Osteocyte (in vitro differentiated cells): ENCODE results near the gene NFAT5. TPM values are rescaled to one million over a fixed set of nuclear protein-coding genes. Genes with fewer than 3 reads are reported as not detected.

Experiments used
- DNase-seq: peaks from one replicate; pipeline ENCODE4 v3.0.0; 2021; ENCODE audit warnings: mixed read lengths; ENCODE audit not compliant: unreplicated experiment; ENCODE audit errors: extremely low spot score
- H3K27ac Mint-ChIP-seq: one replicate; pipeline ENCODE4 v1.8.0; 2021; ENCODE audit warnings: mild to moderate bottlenecking, mixed read lengths; ENCODE audit not compliant: unreplicated experiment
- H3K27me3 Mint-ChIP-seq: one replicate; pipeline ENCODE4 v1.8.0; 2021; ENCODE audit warnings: mixed read lengths; ENCODE audit not compliant: unreplicated experiment
- H3K36me3 Mint-ChIP-seq: one replicate; pipeline ENCODE4 v1.8.0; 2021; ENCODE audit warnings: mixed read lengths; ENCODE audit not compliant: unreplicated experiment
- H3K4me1 Mint-ChIP-seq: one replicate; pipeline ENCODE4 v1.8.0; 2021; ENCODE audit warnings: mixed read lengths; ENCODE audit not compliant: unreplicated experiment
- H3K4me3 Mint-ChIP-seq: one replicate; pipeline ENCODE4 v1.8.0; 2021; ENCODE audit warnings: mild to moderate bottlenecking, moderate library complexity, mixed read lengths; ENCODE audit not compliant: unreplicated experiment
- H3K9me3 Mint-ChIP-seq: one replicate; pipeline ENCODE4 v1.8.0; 2021; ENCODE audit warnings: mixed read lengths; ENCODE audit not compliant: unreplicated experiment
- microRNA-seq: library from miRNA; unstranded; fragments of <30 nt; microRNA quantifications from one replicate; pipeline ENCODE4 v1.1.0, GENCODE V29; 2020; ENCODE audit not compliant: unreplicated experiment
- total RNA-seq: library from RNA; stranded (reverse); gene quantifications from 2 replicates; pipeline ENCODE4 v1.2.1, GENCODE V29; 2021
- TF ChIP-seq, protein P1 (sequence below): fragments of 200-600 bp; sonication (generic); IDR thresholded peaks from 2 replicates; pipeline ENCODE4 v1.5.0; 2021; ENCODE audit warnings: antibody characterized with exemption, mild to moderate bottlenecking, moderate library complexity

Gene NFAT5
- total RNA-seq, 1 donor from 2014 or later = 55.0 TPM

DNA sequence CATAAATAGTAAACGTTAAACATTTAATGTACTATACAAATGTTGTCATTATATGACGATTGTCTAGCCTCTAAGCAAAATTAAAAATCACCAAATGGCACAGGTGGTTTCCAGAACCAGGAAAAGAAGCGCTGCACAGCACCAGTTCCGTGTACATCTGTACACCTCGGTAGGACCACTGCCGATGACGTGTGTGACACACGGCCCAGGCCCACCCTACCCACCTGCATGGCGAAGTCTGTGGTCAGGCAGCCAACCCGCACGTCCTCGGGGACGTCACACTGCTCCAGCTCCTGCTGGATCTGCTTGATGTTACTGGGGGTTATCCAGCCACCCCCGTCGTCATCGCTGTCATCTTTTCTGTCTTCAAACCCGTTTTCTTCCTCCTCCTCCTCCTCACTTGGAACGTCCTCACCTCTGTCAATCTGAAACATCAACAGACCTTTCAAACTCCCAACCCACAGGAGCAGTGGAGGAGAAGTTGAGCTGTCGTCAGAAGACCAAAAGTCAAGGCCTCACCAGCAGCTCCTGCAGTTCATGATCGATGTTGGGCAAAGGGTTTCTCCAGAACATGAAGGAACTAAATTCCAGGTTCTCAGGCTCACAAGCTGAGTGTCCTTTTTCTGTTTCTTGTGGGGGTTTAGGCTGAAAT, 183.1 kb downstream of the NFAT5 start:
- H3K27me3 Mint-ChIP-seq = no peaks in the 10 kb centered on the region
- H3K27ac Mint-ChIP-seq = no peak overlapping the region
- peaks cover 36% of the 10 kb centered on the region for H3K36me3 Mint-ChIP-seq
- TF ChIP-seq, protein P1, sequence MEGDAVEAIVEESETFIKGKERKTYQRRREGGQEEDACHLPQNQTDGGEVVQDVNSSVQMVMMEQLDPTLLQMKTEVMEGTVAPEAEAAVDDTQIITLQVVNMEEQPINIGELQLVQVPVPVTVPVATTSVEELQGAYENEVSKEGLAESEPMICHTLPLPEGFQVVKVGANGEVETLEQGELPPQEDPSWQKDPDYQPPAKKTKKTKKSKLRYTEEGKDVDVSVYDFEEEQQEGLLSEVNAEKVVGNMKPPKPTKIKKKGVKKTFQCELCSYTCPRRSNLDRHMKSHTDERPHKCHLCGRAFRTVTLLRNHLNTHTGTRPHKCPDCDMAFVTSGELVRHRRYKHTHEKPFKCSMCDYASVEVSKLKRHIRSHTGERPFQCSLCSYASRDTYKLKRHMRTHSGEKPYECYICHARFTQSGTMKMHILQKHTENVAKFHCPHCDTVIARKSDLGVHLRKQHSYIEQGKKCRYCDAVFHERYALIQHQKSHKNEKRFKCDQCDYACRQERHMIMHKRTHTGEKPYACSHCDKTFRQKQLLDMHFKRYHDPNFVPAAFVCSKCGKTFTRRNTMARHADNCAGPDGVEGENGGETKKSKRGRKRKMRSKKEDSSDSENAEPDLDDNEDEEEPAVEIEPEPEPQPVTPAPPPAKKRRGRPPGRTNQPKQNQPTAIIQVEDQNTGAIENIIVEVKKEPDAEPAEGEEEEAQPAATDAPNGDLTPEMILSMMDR = no peak
- DNase-seq = no peak
- peaks cover 12% of the 10 kb centered on the region for H3K4me1 Mint-ChIP-seq
- no peak overlapping the region for H3K4me3 Mint-ChIP-seq
- H3K9me3 Mint-ChIP-seq = no peaks in the 10 kb centered on the region

DNA sequence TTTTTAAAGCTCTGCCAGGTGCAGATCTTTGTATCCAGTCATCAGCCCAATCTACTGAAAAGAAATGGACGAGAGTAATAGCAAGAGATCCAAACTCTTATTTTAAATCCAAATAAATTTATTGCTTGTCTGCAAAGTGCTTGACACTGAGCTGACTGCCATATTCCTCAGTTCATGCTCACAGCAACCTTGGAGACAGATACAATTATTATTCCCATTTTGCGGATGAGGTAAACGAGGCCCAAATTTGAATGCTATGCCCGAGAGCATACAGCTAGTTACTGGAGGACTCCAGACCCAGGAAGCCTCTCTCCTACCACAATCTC, 188.3 kb downstream of the NFAT5 start:
- DNase-seq = no peak
- TF ChIP-seq, protein P1 = no peak
- peak overlapping the region; percentile 93 for H3K27ac Mint-ChIP-seq
- peaks cover 23% of the 10 kb centered on the region for H3K4me1 Mint-ChIP-seq
- peak overlapping the region; percentile 100 for H3K4me3 Mint-ChIP-seq
- peaks cover 3% of the 10 kb centered on the region for H3K27me3 Mint-ChIP-seq
- H3K9me3 Mint-ChIP-seq = no peaks in the 10 kb centered on the region
- peaks cover 9% of the 10 kb centered on the region for H3K36me3 Mint-ChIP-seq

Small RNA genes lying within 50 kb of the gene (microRNA-seq; reads per million reads assigned to microRNA genes)
- 4.9 reads per million for gene MIR1538

Other genes with a start within 250 kb of the NFAT5 start
- 11.8 and 12.6 TPM in 2 replicates for gene PDF, start 235.4 kb upstream of the NFAT5 start, total RNA-seq
- 50.8 and 52.3 TPM in 2 replicates for gene COG8, start 226.4 kb upstream of the NFAT5 start, total RNA-seq
- 21.1 and 22.7 TPM in 2 replicates for gene NIP7, start 226.2 kb upstream of the NFAT5 start, total RNA-seq
- gene TMED6, start 214.2 kb upstream of the NFAT5 start, total RNA-seq = 0.40 and 0.94 TPM in 2 replicates
- gene TERF2, start 180.0 kb upstream of the NFAT5 start, total RNA-seq = 33.5 and 43.7 TPM in 2 replicates
- 69.8 and 74.2 TPM in 2 replicates for gene CYB5B, start 141.3 kb upstream of the NFAT5 start, total RNA-seq
- 389 and 470 TPM in 2 replicates for gene NQO1, start 160.6 kb downstream of the NFAT5 start, total RNA-seq
- 41.9 and 43.3 TPM in 2 replicates for gene NOB1, start 189.0 kb downstream of the NFAT5 start, total RNA-seq
- 36.2 and 38.2 TPM in 2 replicates for gene WWP2, start 196.4 kb downstream of the NFAT5 start, total RNA-seq